COR-L47 (cell line): ENCODE data around the gene FCN1.

Source experiments
- DNase-seq: peaks from one replicate; lab custom pipeline; 2025; lab: John Stamatoyannopoulos, UW

The FCN1 gene

DNA sequence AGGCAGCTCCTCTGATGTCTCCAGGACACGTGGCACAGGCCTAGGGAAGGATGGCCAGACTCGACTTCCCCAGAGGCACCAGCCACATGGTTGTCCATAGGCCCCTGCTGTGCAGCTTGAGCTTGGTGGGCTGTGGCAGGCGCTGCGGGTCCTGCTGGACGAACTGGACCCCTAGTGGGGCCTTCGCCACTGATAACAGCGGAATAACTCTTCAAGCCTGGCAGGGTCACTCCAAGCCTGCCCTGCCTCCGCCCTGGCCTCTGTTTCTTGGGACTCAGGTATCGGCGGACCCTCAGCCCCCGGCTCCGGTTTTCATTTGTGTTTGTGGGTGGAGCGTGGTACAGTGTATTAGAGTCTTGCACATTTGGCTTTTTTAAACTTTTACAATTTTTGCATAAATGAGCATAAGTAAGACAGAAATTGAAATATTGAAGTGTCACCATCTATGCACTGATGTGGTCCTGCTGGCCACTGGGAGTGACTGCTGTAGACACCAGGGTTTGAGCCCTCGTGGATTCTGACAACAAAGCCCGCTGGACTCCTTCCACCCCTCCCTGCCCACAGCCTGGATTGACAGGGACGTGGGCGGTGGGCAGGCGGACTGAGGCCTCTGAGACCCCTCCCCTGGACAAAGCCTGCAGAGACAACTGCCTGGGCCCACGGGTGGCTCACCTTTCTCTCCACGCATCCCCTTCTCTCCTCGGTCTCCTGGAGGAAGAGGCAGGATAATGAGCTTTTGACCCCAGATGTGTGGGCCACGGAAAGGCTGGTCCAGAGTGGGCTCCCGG lies 3.8 kb downstream of the FCN1 start:
- DNase-seq = no peak

GRCh38 chr9:134913041-134913712 lies 4.5 kb downstream of the FCN1 start:
- no peak for DNase-seq

- no peak for DNase-seq
These were observed 5.4 kb downstream of the FCN1 start for GRCh38 chr9:134912126-134912840.

DNA sequence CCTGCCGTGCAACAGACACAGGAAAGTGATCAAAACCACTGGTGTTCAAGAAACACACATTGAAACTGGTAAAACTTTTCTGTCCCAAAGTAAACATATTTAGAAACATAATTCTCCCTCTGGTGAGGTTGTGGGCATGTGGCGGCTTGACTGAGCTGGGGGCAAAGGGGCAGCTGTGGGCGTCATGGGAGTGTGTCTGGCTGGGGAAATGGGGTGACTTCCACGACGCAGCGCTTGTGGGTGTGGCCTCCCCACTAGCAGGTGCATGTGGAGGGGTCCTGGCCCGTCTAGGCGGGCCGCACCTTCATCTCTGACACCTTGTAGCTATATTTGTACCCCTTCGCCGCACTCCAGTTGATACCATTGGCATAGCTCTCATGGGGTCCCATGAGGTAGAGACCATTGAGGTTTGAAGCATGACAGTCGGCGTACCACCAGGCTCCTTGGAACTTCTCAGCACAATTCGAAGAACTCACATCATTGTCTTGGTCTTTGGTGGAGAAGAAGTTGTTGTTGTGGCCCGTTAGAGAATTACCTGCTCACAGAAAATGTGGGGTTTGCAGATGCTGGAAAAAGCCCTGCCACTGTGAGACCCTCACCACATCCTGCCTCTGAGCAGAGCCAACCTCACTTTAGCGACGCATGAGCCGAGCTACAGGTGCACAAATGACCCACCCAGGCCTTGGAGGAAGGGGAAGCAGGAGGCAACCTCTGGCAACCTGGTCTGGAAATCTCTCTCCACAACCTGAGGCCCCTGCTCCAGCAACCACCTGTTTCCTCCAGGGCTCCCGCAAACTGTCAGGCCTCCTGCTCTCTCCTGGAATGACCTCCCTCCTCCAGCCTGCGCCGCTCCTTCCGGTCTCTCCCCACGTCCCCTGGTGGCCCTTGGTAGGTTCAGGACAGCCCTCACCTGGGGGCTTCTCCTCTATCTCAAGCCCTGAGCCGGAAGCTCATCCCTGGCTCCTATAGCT lies 7.9 kb downstream of the FCN1 start:
- DNase-seq = no peak

DNA sequence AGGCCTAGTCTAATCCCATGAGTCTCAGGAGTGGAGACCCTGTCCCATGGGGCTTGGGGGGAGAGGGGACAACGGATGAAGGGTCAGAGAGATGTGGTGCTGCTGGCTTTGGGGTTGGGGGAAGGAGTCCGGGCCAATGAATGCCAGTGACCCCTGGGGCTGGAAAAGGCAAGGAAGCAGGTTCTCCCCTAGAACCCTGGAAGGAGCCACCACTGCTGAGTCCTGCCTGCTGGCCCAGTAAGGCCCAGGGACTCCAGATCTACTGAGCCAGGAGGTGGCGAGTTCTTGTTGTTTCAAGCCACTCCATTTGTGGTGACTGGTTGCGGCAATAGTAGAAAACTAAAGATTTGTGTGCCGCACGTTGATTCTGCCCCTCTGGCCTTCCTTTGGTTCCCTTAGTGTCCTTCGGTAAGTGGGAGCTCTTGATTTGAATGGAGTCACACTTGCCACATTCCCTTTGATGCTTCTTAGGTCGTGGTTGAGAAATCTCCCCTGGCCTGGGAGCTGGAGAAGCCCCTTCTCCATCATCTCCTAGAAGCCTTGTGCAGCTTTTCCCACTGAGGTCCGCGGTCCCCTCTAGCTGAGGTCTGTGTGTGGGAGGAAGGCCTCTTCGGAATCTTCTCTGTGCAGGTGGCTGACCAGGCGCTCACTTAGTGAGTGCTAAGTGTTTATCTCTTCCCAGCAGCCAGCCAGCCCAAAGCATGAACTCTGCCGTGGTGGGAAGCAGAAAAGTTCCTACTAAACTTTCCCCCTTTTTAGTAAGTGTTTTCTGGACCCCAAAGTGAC lies 9.0 kb downstream of the FCN1 start:
- no peak for DNase-seq

GRCh38 chr9:134902936-134903335 lies 14.8 kb downstream of the FCN1 start:
- no peak for DNase-seq

DNA sequence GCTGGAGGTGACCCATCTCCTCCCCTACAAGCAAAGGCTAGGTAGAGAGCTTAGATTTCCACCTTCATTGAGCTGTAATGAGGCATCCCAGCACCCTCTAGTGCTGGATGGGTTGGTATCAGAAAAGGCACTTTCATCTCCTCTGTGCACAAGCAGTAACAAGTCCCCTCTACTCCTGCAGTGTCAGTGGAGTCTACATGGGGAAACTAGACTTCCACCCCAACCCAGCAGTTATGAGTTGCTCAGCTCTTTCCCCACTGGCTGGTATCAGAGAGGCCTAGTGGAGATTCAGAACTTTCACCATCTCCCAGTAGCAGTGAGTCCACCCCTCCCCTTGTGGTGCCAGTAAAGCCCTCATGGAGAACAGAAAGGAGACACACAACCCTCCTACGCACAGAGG lies 17.9 kb downstream of the FCN1 start:
- no peak for DNase-seq

DNA sequence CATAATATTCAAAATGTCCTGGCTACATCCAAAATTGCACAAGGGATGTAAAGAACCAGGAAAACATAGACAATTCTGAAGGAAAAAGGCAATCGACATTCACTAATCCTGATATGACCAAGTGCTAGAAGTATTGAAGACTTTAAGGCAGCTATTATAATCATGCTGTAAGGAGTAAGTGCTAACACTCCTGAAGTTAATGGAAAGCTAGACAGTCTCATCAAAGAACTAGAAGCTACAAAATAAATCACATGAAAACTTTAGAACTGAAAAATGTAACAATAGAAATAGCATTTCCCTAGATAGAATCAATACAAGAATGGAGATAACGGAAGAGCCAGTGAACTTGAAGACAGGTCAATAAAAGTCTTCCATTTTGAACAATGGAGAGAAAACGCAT lies 18.5 kb downstream of the FCN1 start:
- DNase-seq = no peak

- DNase-seq = no peak
These were observed 19.4 kb downstream of the FCN1 start for GRCh38 chr9:134898319-134898718.

- DNase-seq = no peak
These were observed 20.0 kb downstream of the FCN1 start for GRCh38 chr9:134897584-134898170.

- DNase-seq = no peak
These were observed 20.7 kb downstream of the FCN1 start for GRCh38 chr9:134896834-134897583.

DNA sequence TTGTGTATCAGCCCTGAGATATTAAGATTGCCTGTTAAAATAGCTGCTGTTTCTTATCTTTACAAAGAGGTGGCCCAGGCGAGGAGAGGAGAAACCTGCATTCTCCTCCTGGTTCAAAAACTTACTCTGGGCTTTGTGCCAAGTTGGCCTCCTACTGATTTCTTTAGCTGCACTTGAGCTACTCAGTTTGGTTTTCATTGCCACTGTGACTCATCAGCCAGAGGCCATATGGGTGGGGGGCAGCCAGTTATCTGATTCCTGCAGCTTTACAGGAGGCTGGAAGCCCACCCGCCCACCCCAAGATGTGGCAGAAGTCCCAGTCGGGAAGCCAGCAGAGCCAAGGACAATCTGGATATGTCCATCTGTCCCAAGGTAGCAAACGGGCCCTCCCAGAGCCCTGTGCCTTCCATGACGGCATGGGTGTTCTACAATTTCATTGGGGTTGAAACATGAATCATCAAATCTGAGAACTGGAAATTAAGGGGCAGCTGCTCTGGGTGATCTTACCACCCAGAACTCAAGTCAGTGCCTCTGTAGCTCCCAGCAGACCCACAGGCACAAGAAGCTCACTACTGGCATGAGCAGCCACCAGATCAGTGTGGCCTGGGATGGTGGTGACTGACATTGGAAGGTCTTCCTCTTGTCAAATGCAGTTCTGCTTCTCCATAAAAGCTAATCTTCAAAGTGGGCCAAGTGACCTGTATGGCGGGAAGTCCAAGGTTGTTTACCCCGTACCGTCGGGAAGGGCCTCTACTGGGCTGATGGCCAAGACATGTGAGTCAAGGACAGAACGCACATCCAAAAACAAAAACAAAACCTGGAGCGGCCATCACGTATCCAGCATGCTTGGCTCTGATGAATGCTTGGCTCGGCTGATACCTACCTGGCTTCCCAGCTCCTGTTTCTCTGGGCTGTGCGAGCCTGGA lies 21.5 kb downstream of the FCN1 start:
- DNase-seq = no peak

DNA sequence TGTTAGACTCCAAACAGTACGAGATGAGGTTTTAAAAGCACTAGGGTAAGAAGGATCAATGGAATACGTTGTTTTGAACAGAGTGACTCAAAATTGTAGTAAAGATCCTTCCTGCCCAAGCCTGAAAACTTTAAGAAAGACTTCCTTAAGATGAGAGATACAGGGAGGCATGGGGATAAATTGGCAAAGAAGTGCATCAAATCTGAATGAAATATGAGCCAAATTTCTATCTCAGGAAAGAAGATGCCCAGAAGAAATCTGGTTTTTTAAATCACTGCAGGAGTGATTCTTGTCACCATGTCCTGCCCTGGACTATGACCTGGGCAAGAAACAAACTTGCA lies 22.2 kb downstream of the FCN1 start:
- no peak for DNase-seq

GRCh38 chr9:134895097-134895496 lies 22.6 kb downstream of the FCN1 start:
- DNase-seq = no peak

DNA sequence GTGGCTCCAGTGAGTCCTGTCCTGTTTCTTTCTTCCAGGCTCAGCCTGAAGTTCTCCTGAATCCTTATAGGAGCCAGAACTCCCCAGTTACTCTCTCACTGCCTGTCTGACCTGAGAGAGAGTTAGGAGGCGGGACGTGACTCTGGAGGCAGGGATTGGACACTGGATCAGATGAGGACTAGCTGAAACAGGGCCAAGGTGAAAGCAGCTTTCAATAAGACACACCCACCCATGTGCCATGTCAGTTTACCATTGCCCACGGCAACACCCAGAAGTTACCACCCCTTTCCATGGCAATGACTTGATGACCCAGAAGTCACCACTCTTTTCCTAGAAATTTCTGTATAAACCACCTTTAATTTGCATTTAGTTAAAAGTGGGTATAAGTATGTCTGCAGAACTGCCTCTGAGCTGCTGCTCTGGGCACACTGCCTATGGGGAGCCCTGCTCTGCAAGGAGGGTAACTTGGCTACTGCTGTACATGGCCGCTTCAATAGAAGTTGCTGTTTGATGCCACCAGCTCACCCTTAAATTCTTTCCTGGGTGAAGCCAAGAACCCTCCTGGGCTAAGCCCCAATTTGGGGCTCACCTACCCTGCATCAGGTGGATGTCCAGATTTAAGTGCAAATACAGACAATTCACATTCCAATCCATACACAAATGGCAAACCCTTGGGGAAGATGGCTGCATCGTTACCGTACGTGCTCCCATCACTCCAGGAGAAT lies 23.4 kb downstream of the FCN1 start:
- DNase-seq = no peak

- no peak for DNase-seq
These were observed 24.8 kb downstream of the FCN1 start for GRCh38 chr9:134892820-134893420.

DNA sequence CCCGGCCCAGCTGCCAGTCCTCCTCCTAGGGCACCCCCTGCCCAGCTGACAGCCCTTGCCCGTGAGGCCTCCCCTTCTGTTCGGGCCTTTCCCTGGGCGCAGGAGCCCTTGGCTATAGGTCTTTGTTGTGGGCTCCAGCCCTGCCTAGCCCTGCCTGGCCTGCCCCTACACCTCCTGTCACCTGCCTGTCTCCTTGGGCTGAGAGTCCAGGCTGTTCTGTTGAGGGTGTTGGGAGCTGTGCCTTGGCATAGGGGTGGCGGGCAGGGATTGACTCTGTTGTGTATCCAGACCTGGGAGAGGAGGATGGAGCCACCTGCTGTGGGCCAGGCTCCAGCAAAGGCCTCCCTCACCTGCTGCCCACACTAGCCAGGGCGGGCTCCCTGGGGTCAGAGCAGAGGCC lies 25.5 kb downstream of the FCN1 start:
- DNase-seq = no peak

GRCh38 chr9:134891713-134892112 lies 26.0 kb downstream of the FCN1 start:
- no peak for DNase-seq
